ENCODE data around the gene MRM3. TPM values are rescaled to one million over a fixed set of nuclear protein-coding genes. Genes with fewer than 3 reads are reported as not detected.
"Not testable (repeated sequence)": the region's sequence is repeated elsewhere in the genome, so short reads cannot be mapped to it uniquely, and the experiment has no call there.

The MRM3 gene
- total RNA-seq, 1 experiment from 2014 or later, result 21.3 TPM

- not testable (repeated sequence) for H3K27ac ChIP-seq; DNase-seq (ENCODE audit: low read depth in 1 of 2, low spot score in 2 of 2); H3K4me3 ChIP-seq; H3K27me3 ChIP-seq (replicated peaks); H3K9me3 ChIP-seq (replicated peaks)
- Histone ChIP-seq H3K4me1 (replicated peaks) (peaks cover 18% of the 10 kb centered on the region), H3K36me3 (peaks cover 56% of the 10 kb centered on the region)
Observed at GRCh38 chr17:748604-749003, 33.5 kb upstream of the MRM3 start.

- not testable (repeated sequence) for DNase-seq (ENCODE audit: low read depth in 1 of 2, low spot score in 2 of 2); H3K9me3 ChIP-seq (replicated peaks); H3K27me3 ChIP-seq (replicated peaks); H3K4me3 ChIP-seq; H3K27ac ChIP-seq
- Histone ChIP-seq H3K36me3 (peaks cover 49% of the 10 kb centered on the region), H3K4me1 (replicated peaks) (peaks cover 18% of the 10 kb centered on the region)
Observed at GRCh38 chr17:749359-749758, 32.8 kb upstream of the MRM3 start.

GRCh38 chr17:750431-751037 lies 31.6 kb upstream of the MRM3 start:
- Histone ChIP-seq H3K4me1 (replicated peaks) (peaks cover 20% of the 10 kb centered on the region), H3K36me3 (peaks cover 37% of the 10 kb centered on the region), H3K9me3 (replicated peaks) (no peaks in the 10 kb centered on the region), H3K27me3 (replicated peaks) (no peaks in the 10 kb centered on the region), H3K27ac (no peak overlapping the region), H3K4me3 (no peak overlapping the region)
- DNase-seq (ENCODE audit: low read depth in 1 of 2, low spot score in 2 of 2), result no peak

- peaks cover 20% of the 10 kb centered on the region for H3K4me1 ChIP-seq (replicated peaks)
- H3K36me3 ChIP-seq, result peaks cover 29% of the 10 kb centered on the region
- DNase-seq (ENCODE audit: low read depth in 1 of 2, low spot score in 2 of 2), result peak in 1 of 2 experiments; percentile 38
- H3K27me3 ChIP-seq (replicated peaks), result no peaks in the 10 kb centered on the region
- no peaks in the 10 kb centered on the region for H3K9me3 ChIP-seq (replicated peaks)
- H3K4me3 ChIP-seq, result peak overlapping the region; percentile 84
- peak overlapping the region; percentile 45 for H3K27ac ChIP-seq
Observed at GRCh38 chr17:751269-752001, 30.7 kb upstream of the MRM3 start.

- peak within 1 kb of the TSS; percentile 45 for H3K27ac ChIP-seq
- no peaks in the 10 kb centered on the region for H3K9me3 ChIP-seq (replicated peaks)
- peak within 1 kb of the TSS; percentile 84 for H3K4me3 ChIP-seq
- peaks cover 29% of the 10 kb centered on the region for H3K36me3 ChIP-seq
- H3K4me1 ChIP-seq (replicated peaks), result peaks cover 20% of the 10 kb centered on the region
- H3K27me3 ChIP-seq (replicated peaks), result no peaks in the 10 kb centered on the region
- DNase-seq (ENCODE audit: low read depth in 1 of 2, low spot score in 2 of 2), result peak; percentile 85 to 90
Observed at GRCh38 chr17:752002-752619, 30.0 kb upstream of the MRM3 start, which contains the start of gene GEMIN4. GEMIN4 (minus strand) TSS chr17:752264; CDS start chr17:752142, 122 bp downstream.

- Histone ChIP-seq H3K4me1 (replicated peaks) (peaks cover 20% of the 10 kb centered on the region), H3K9me3 (replicated peaks) (no peaks in the 10 kb centered on the region), H3K4me3 (peak overlapping the region; percentile 84), H3K27ac (peak overlapping the region; percentile 45), H3K27me3 (replicated peaks) (no peaks in the 10 kb centered on the region), H3K36me3 (peaks cover 29% of the 10 kb centered on the region)
- peak in 1 of 2 experiments; percentile 18 for DNase-seq (ENCODE audit: low read depth in 1 of 2, low spot score in 2 of 2)
Observed at GRCh38 chr17:752620-753219, 29.4 kb upstream of the MRM3 start.

GRCh38 chr17:753418-753817 lies 28.7 kb upstream of the MRM3 start:
- Histone ChIP-seq H3K9me3 (replicated peaks) (no peaks in the 10 kb centered on the region), H3K36me3 (peaks cover 25% of the 10 kb centered on the region), H3K27ac (no peak overlapping the region), H3K4me1 (replicated peaks) (peaks cover 20% of the 10 kb centered on the region), H3K27me3 (replicated peaks) (no peaks in the 10 kb centered on the region), H3K4me3 (no peak overlapping the region)
- no peak for DNase-seq (ENCODE audit: low read depth in 1 of 2, low spot score in 2 of 2)

- not testable (repeated sequence) for H3K9me3 ChIP-seq (replicated peaks); H3K27me3 ChIP-seq (replicated peaks); H3K27ac ChIP-seq; H3K4me3 ChIP-seq; DNase-seq (ENCODE audit: low read depth in 1 of 2, low spot score in 2 of 2)
- Histone ChIP-seq H3K36me3 (peaks cover 32% of the 10 kb centered on the region), H3K4me1 (replicated peaks) (peaks cover 19% of the 10 kb centered on the region)
Observed at GRCh38 chr17:755319-755961, 26.7 kb upstream of the MRM3 start.

GRCh38 chr17:756010-756567 lies 26.1 kb upstream of the MRM3 start:
- not testable (repeated sequence) for H3K27ac ChIP-seq; DNase-seq (ENCODE audit: low read depth in 1 of 2, low spot score in 2 of 2); H3K9me3 ChIP-seq (replicated peaks); H3K27me3 ChIP-seq (replicated peaks); H3K4me3 ChIP-seq
- H3K4me1 ChIP-seq (replicated peaks), result peaks cover 12% of the 10 kb centered on the region
- peaks cover 37% of the 10 kb centered on the region for H3K36me3 ChIP-seq

- Histone ChIP-seq H3K4me3 (no peak overlapping the region), H3K27ac (no peak overlapping the region), H3K27me3 (replicated peaks) (no peaks in the 10 kb centered on the region)
Observed at GRCh38 chr17:759964-760363, 22.2 kb upstream of the MRM3 start.

GRCh38 chr17:760371-760770 lies 21.8 kb upstream of the MRM3 start:
- no peak overlapping the region for H3K4me3 ChIP-seq
- no peak for DNase-seq (ENCODE audit: low read depth in 1 of 2, low spot score in 2 of 2)
- no peak overlapping the region for H3K27ac ChIP-seq
- H3K4me1 ChIP-seq (replicated peaks), result no peaks in the 10 kb centered on the region
- no peaks in the 10 kb centered on the region for H3K9me3 ChIP-seq (replicated peaks)
- H3K27me3 ChIP-seq (replicated peaks), result no peaks in the 10 kb centered on the region
- peaks cover 59% of the 10 kb centered on the region for H3K36me3 ChIP-seq

More at GRCh38 chr17:759964-760363, 22.2 kb upstream of the MRM3 start:
- H3K4me1 ChIP-seq (replicated peaks), result no peaks in the 10 kb centered on the region
- DNase-seq (ENCODE audit: low read depth in 1 of 2, low spot score in 2 of 2), result no peak
- H3K36me3 ChIP-seq, result peaks cover 55% of the 10 kb centered on the region
- no peaks in the 10 kb centered on the region for H3K9me3 ChIP-seq (replicated peaks)

GRCh38 chr17:767076-767475 lies 15.1 kb upstream of the MRM3 start:
- DNase-seq (ENCODE audit: low read depth in 1 of 2, low spot score in 2 of 2), result no peak
- no peaks in the 10 kb centered on the region for H3K27me3 ChIP-seq (replicated peaks)
- peaks cover 60% of the 10 kb centered on the region for H3K36me3 ChIP-seq
- no peaks in the 10 kb centered on the region for H3K9me3 ChIP-seq (replicated peaks)
- H3K4me3 ChIP-seq, result no peak overlapping the region
- H3K4me1 ChIP-seq (replicated peaks), result no peaks in the 10 kb centered on the region
- no peak overlapping the region for H3K27ac ChIP-seq

- Histone ChIP-seq H3K27ac (no peak overlapping the region), H3K4me3 (no peak overlapping the region), H3K4me1 (replicated peaks) (peaks cover 15% of the 10 kb centered on the region), H3K27me3 (replicated peaks) (no peaks in the 10 kb centered on the region), H3K36me3 (peaks cover 76% of the 10 kb centered on the region), H3K9me3 (replicated peaks) (no peaks in the 10 kb centered on the region)
- no peak for DNase-seq (ENCODE audit: low read depth in 1 of 2, low spot score in 2 of 2)
Observed at GRCh38 chr17:773016-773415, 9.1 kb upstream of the MRM3 start.

Measured in SJSA1 (cell line).